ENCODE data around the gene TADA2A.
A peak's percentile ranks its signal among the peaks of the same experiment; 100 is the strongest.

TADA2A gene

DNA sequence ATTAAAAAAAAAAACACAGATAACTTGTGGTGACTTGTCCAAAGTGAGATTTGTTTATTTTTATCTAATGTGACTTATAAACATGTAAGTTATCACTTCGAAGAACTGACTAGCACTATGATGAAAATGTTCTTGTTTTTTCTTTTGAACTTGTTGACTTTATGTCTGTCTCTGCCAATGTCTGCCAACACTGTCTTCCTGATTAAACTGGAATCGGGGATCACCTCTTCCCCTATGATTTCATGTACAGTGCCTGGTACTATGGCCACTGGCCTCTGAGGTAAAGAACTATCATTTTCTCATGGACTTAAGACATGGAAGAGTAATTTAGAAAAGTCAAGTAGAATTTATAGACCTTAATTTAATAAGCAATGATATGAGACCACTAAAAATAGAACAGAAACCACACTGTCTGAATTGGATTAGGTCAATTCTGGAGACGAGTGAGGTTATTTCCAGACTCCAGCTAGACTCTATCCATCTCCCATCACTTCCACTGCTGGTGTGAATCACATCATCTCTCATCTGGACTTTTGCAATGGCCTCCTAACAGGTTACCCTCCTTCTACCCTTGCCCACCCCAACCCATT lies 22.0 kb upstream of the TADA2A start:
- Histone ChIP-seq H2BK12ac (ENCODE audit: low read length in 2 of 2) (no peak overlapping the region), H3K14ac (ENCODE audit: low read length in 2 of 2) (no peak overlapping the region), H2AK5ac (ENCODE audit: low read length, severe bottlenecking) (no peak overlapping the region), H4K91ac (ENCODE audit: low read length) (no peak overlapping the region), H3K4me1 (ENCODE audit: control insufficient read depth, insufficient read depth, low read depth, low read length) (peaks cover 3% of the 10 kb centered on the region), H3K23ac (ENCODE audit: low read length in 2 of 2) (no peak overlapping the region), H3K27ac (ENCODE audit: low read length, poor library complexity, severe bottlenecking) (no peak overlapping the region), H2AFZ (ENCODE audit: low read depth, low read length) (no peak overlapping the region), H3K4me2 (ENCODE audit: low read length, poor library complexity, severe bottlenecking) (no peak overlapping the region), H3K27me3 (ENCODE audit: control insufficient read depth in 1 of 2, insufficient read depth in 1 of 2, low read length in 2 of 2) (no peaks in the 10 kb centered on the region), H3K4me3 (ENCODE audit: insufficient read depth in 1 of 2, low read depth in 1 of 2, low read length in 2 of 2) (no peak overlapping the region), H3K79me1 (replicated peaks; ENCODE audit: low read length, poor library complexity, severe bottlenecking) (peaks cover 7% of the 10 kb centered on the region), H2BK5ac (ENCODE audit: low read depth, low read length, poor library complexity, severe bottlenecking) (no peak overlapping the region), H3K4ac (ENCODE audit: low read depth in 1 of 2, low read length in 2 of 2) (no peak overlapping the region), H2BK15ac (ENCODE audit: low read depth, poor library complexity, severe bottlenecking) (no peak overlapping the region), H3K36me3 (ENCODE audit: control insufficient read depth in 1 of 2, insufficient read depth in 2 of 2, low read depth in 1 of 2, low read length in 2 of 2) (no peaks in the 10 kb centered on the region), H3K9ac (ENCODE audit: low read length) (no peak overlapping the region), H2BK120ac (ENCODE audit: low read depth, low read length) (no peak overlapping the region), H3K9me3 (ENCODE audit: control insufficient read depth, low read length) (no peaks in the 10 kb centered on the region), H4K8ac (ENCODE audit: low read length) (no peak overlapping the region), H3K18ac (ENCODE audit: low read depth in 1 of 2, low read length in 2 of 2) (no peak overlapping the region)
- no peak for DNase-seq
- WGBS, result 80% methylated on average over 2 of the region's 3 CpGs

DNA sequence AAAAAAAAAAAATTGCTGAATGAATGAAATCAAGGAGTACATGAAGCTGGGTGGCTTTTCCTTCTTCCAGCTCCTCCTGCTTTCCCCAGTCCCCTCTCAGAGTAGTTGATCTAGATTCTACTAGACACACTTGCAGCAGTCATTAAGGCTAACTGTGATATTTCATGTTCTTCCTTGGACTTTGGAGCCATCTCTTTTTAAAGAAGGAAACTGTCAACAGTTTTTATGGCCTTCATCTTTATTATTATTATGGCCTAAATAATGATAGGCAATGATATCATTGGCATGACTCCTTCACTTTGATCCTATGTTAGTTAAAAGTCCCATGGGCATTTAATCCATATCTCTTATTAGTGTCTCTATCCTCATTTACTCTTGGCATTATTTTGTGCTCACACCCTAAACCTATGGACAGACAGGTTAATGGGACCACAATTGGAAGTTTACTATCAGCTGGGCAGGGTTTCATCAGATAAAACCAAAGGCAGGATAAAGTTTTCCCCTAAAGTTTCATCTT lies 21.2 kb upstream of the TADA2A start:
- no peak overlapping the region for H3K4me3 ChIP-seq (ENCODE audit: insufficient read depth in 1 of 2, low read depth in 1 of 2, low read length in 2 of 2)
- no peaks in the 10 kb centered on the region for H3K27me3 ChIP-seq (ENCODE audit: control insufficient read depth in 1 of 2, insufficient read depth in 1 of 2, low read length in 2 of 2)
- no peak for DNase-seq
- H3K4me2 ChIP-seq (ENCODE audit: low read length, poor library complexity, severe bottlenecking), result no peak overlapping the region
- H3K18ac ChIP-seq (ENCODE audit: low read depth in 1 of 2, low read length in 2 of 2), result no peak overlapping the region
- no peak overlapping the region for H2AK5ac ChIP-seq (ENCODE audit: low read length, severe bottlenecking)
- no peak overlapping the region for H2BK15ac ChIP-seq (ENCODE audit: low read depth, poor library complexity, severe bottlenecking)
- H2BK120ac ChIP-seq (ENCODE audit: low read depth, low read length), result no peak overlapping the region
- H4K91ac ChIP-seq (ENCODE audit: low read length), result no peak overlapping the region
- no peak overlapping the region for H3K14ac ChIP-seq (ENCODE audit: low read length in 2 of 2)
- H3K79me1 ChIP-seq (replicated peaks; ENCODE audit: low read length, poor library complexity, severe bottlenecking), result peaks cover 7% of the 10 kb centered on the region
- H2BK5ac ChIP-seq (ENCODE audit: low read depth, low read length, poor library complexity, severe bottlenecking), result no peak overlapping the region
- no peak overlapping the region for H4K8ac ChIP-seq (ENCODE audit: low read length)
- no peak overlapping the region for H3K9ac ChIP-seq (ENCODE audit: low read length)
- H3K36me3 ChIP-seq (ENCODE audit: control insufficient read depth in 1 of 2, insufficient read depth in 2 of 2, low read depth in 1 of 2, low read length in 2 of 2), result no peaks in the 10 kb centered on the region
- no peak overlapping the region for H2AFZ ChIP-seq (ENCODE audit: low read depth, low read length)
- H3K23ac ChIP-seq (ENCODE audit: low read length in 2 of 2), result no peak overlapping the region
- H3K4me1 ChIP-seq (ENCODE audit: control insufficient read depth, insufficient read depth, low read depth, low read length), result peaks cover 3% of the 10 kb centered on the region
- H3K27ac ChIP-seq (ENCODE audit: low read length, poor library complexity, severe bottlenecking), result no peak overlapping the region
- H3K9me3 ChIP-seq (ENCODE audit: control insufficient read depth, low read length), result no peaks in the 10 kb centered on the region
- H3K4ac ChIP-seq (ENCODE audit: low read depth in 1 of 2, low read length in 2 of 2), result no peak overlapping the region
- H2BK12ac ChIP-seq (ENCODE audit: low read length in 2 of 2), result no peak overlapping the region

DNA sequence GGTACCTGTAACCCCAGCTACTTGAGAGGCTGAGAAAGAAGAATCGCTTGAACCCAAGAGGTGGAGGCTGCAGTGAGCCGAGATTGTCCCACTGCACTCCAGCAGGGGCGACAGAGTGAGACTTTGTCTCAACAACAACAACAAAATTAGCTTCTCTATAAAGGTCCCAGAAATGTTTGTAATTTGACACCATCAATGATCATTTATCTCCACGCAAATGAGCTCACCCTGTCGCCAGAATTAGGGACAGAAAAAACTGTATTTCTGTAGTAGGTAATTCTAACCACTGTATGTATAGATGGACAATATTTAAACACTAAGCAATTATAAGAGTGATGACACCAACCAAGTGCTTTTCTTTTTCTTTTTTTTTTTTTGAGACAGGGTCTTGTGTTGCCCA lies 20.2 kb upstream of the TADA2A start:
- 88% methylated on average over 3 of the region's 5 CpGs for WGBS
- Histone ChIP-seq H2BK12ac (ENCODE audit: low read length in 2 of 2) (no peak overlapping the region), H3K27me3 (ENCODE audit: control insufficient read depth in 1 of 2, insufficient read depth in 1 of 2, low read length in 2 of 2) (no peaks in the 10 kb centered on the region)

DNA sequence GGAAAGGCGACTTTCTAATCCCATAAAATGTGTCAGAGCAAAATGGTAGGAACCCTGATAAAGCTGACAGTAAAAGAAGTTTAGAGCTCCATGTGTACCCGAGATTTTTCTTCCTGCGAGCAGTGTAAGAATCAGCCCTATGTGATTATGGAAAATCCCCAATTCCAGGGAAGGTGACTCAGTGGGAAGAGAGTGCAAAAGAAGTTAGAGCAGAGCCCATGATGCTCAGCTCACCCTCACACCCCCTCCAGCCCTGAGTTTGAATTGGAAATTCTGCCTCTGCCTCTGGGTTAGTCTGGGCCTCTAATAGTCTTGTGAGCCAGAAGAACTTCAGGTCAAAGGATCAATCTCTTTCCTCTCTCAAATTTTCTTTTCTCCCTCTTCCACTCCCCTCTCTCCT lies 18.4 kb upstream of the TADA2A start:
- no peak overlapping the region for H3K23ac ChIP-seq (ENCODE audit: low read length in 2 of 2)
- H2BK5ac ChIP-seq (ENCODE audit: low read depth, low read length, poor library complexity, severe bottlenecking), result no peak overlapping the region
- H3K14ac ChIP-seq (ENCODE audit: low read length in 2 of 2), result no peak overlapping the region
- no peak overlapping the region for H2AFZ ChIP-seq (ENCODE audit: low read depth, low read length)
- peak overlapping the region; percentile 70 for H3K9ac ChIP-seq (ENCODE audit: low read length)
- no peak overlapping the region for H3K4ac ChIP-seq (ENCODE audit: low read depth in 1 of 2, low read length in 2 of 2)
- no peaks in the 10 kb centered on the region for H3K27me3 ChIP-seq (ENCODE audit: control insufficient read depth in 1 of 2, insufficient read depth in 1 of 2, low read length in 2 of 2)
- H3K4me2 ChIP-seq (ENCODE audit: low read length, poor library complexity, severe bottlenecking), result no peak overlapping the region
- H3K9me3 ChIP-seq (ENCODE audit: control insufficient read depth, low read length), result no peaks in the 10 kb centered on the region
- H3K18ac ChIP-seq (ENCODE audit: low read depth in 1 of 2, low read length in 2 of 2), result no peak overlapping the region
- H2BK120ac ChIP-seq (ENCODE audit: low read depth, low read length), result no peak overlapping the region
- H3K4me3 ChIP-seq (ENCODE audit: insufficient read depth in 1 of 2, low read depth in 1 of 2, low read length in 2 of 2), result peak overlapping the region in 1 of 2 experiments; percentile 15
- no peak overlapping the region for H2BK12ac ChIP-seq (ENCODE audit: low read length in 2 of 2)
- H3K36me3 ChIP-seq (ENCODE audit: control insufficient read depth in 1 of 2, insufficient read depth in 2 of 2, low read depth in 1 of 2, low read length in 2 of 2), result no peaks in the 10 kb centered on the region
- no peak overlapping the region for H4K91ac ChIP-seq (ENCODE audit: low read length)
- no peak overlapping the region for H2BK15ac ChIP-seq (ENCODE audit: low read depth, poor library complexity, severe bottlenecking)
- peaks cover 7% of the 10 kb centered on the region for H3K79me1 ChIP-seq (replicated peaks; ENCODE audit: low read length, poor library complexity, severe bottlenecking)
- no peak overlapping the region for H2AK5ac ChIP-seq (ENCODE audit: low read length, severe bottlenecking)
- peak overlapping the region; percentile 65 for H3K27ac ChIP-seq (ENCODE audit: low read length, poor library complexity, severe bottlenecking)
- H4K8ac ChIP-seq (ENCODE audit: low read length), result no peak overlapping the region
- WGBS, result 88% methylated on average over 3 of the region's 3 CpGs
- peak; percentile 49 for DNase-seq
- H3K4me1 ChIP-seq (ENCODE audit: control insufficient read depth, insufficient read depth, low read depth, low read length), result peaks cover 5% of the 10 kb centered on the region

More for the DNA sequence above, 20.2 kb upstream of the TADA2A start:
- Histone ChIP-seq H3K9ac (ENCODE audit: low read length) (no peak overlapping the region), H3K4me1 (ENCODE audit: control insufficient read depth, insufficient read depth, low read depth, low read length) (peaks cover 6% of the 10 kb centered on the region), H3K9me3 (ENCODE audit: control insufficient read depth, low read length) (no peaks in the 10 kb centered on the region), H3K4me3 (ENCODE audit: insufficient read depth in 1 of 2, low read depth in 1 of 2, low read length in 2 of 2) (no peak overlapping the region), H3K18ac (ENCODE audit: low read depth in 1 of 2, low read length in 2 of 2) (no peak overlapping the region), H2AFZ (ENCODE audit: low read depth, low read length) (no peak overlapping the region), H3K4me2 (ENCODE audit: low read length, poor library complexity, severe bottlenecking) (no peak overlapping the region), H3K23ac (ENCODE audit: low read length in 2 of 2) (no peak overlapping the region), H3K4ac (ENCODE audit: low read depth in 1 of 2, low read length in 2 of 2) (no peak overlapping the region), H2BK15ac (ENCODE audit: low read depth, poor library complexity, severe bottlenecking) (no peak overlapping the region), H3K79me1 (replicated peaks; ENCODE audit: low read length, poor library complexity, severe bottlenecking) (peaks cover 7% of the 10 kb centered on the region), H4K8ac (ENCODE audit: low read length) (no peak overlapping the region), H2AK5ac (ENCODE audit: low read length, severe bottlenecking) (no peak overlapping the region), H2BK120ac (ENCODE audit: low read depth, low read length) (no peak overlapping the region), H3K27ac (ENCODE audit: low read length, poor library complexity, severe bottlenecking) (no peak overlapping the region), H3K36me3 (ENCODE audit: control insufficient read depth in 1 of 2, insufficient read depth in 2 of 2, low read depth in 1 of 2, low read length in 2 of 2) (no peaks in the 10 kb centered on the region), H2BK5ac (ENCODE audit: low read depth, low read length, poor library complexity, severe bottlenecking) (no peak overlapping the region), H4K91ac (ENCODE audit: low read length) (no peak overlapping the region), H3K14ac (ENCODE audit: low read length in 2 of 2) (no peak overlapping the region)
- no peak for DNase-seq

Data from mesenchymal stem cell (in vitro differentiated cells and primary cell).